Brain pericyte (primary cell): ENCODE data around the gene SCEL.
"Not testable (repeated sequence)": the region's sequence is repeated elsewhere in the genome, so short reads cannot be mapped to it uniquely, and the experiment has no call there.

Experiments used
- DNase-seq: peaks from one replicate; pipeline ENCODE4 v3.0.0-alpha.2; 2012; ENCODE audit warnings: low read depth, low spot score

SCEL gene, protein sequence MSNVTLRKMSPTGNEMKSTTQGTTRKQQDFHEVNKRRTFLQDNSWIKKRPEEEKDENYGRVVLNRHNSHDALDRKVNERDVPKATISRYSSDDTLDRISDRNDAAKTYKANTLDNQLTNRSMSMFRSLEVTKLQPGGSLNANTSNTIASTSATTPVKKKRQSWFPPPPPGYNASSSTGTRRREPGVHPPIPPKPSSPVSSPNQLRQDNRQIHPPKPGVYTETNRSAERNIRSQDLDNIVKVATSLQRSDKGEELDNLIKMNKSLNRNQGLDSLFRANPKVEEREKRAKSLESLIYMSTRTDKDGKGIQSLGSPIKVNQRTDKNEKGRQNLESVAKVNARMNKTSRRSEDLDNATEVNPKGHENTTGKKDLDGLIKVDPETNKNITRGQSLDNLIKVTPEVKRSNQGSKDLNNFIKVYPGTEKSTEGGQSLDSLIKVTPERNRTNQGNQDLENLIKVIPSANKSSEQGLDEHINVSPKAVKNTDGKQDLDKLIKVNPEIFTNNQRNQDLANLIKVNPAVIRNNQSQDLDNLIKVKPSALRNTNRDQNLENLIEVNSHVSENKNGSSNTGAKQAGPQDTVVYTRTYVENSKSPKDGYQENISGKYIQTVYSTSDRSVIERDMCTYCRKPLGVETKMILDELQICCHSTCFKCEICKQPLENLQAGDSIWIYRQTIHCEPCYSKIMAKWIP

DNA sequence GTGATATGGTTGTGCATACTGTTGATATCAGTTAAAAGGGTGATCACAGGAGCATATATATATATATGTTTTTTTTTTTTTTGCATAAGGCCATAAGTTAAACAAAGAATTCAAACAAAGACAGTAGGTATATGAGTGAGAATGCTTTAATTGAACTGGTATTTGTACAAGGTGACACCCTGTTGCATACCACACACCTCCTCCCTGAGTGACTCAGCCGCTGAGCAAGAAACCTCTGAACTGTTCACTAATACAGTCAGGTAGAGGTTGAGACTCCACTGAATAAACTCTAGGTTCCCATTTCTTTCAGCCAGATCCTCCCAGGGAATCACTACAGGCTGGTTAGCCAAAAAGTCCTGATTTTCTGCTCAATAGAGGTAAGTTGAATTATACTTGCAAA lies at the start of gene SCEL:
SCEL (plus strand) TSS at position 259 of the 400 bp plus-strand sequence. CDS start 20,170 bp downstream, outside the sequence.
- no peak for DNase-seq

DNA sequence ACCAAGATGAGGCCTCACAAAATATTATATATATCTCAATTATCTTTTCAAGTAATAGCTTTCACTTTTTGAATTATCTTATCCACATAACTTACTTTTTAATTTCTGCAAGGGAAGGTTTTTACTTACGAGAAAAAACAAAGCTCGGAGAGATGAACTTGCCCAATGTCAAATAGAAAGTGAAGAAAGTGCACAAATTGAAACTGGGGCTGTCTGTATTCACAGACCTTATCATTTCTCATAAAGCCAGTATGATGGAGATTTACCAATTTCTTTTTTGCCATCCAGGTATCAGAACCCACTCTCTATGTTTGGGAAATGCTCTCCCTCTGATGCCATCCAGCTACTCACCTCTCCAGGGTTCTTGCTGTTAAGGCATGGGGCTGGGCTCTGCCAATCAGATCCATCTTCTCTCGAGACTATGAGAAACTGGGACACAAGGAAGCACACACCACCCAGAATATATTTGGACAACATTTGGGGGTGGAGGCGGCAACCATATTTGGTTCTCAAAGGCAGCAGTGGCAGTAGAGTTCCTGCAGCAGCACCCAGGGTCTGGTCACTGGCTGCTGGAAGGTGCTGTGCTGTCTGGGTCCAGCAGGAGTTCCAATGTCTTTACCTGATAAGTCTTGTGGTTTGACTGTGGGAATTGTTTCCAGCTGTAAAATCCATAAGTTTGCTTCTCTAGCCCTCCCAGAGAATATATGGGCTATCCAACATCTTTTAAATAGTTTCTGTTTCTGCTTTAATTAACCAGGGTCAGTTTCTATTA lies 45.8 kb upstream of the SCEL start:
- no peak for DNase-seq

DNA sequence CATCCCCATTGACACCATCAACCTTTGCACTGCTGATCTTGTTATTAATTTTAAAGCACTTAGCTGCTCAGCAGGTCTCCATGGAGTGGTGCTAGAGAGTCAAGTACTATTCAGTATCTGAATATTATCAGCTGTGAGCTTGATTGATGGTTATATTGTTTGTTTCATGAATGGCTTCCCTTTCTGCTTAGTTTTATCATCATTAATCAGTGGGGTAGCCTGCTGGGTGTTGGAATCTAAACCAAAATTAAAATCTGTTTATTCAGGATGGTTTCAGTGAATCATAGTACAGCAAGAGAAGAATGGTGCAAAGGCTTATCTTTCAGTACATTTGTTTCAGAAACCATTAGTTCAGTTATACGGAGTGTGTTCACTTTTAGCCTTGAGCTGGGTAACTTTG lies 42.5 kb upstream of the SCEL start:
- DNase-seq = no peak

DNA sequence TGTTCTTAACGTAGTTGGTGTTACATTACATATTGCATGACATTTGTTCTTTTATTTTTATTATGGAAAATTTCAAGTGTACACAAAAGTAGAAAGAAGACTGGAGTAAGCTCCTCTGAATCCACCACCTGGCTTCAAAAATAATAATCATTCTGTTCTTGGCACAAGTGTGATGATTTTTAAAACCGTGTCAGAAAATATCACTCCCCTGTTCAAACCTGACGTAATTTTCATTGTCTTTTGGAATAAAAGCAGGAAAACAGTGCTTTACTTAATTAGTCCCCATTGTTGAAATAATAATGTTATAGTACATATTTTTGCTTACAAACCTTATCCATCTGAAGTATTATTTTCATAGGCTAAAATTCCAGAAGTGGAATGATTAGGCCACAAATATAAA lies 41.3 kb upstream of the SCEL start:
- DNase-seq = no peak

DNA sequence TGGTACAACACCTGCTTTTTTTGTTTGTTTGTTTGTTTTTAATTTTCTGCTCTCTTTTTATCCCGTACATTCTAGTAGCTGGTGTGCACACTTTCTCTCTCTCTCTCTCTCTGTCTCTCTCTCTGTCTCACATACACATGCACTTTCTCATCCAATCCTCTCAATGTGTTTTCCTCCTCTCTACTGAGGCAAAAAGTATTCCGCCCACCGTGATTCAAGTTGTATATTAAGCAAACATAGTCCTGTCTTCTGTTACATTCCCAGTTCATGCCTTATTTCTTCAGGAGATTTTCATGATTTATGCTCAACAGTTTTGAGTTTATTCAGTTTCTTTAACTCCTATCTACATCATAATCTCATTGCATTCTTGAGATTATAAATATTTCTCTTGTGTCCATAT lies 38.2 kb upstream of the SCEL start:
- DNase-seq = no peak

DNA sequence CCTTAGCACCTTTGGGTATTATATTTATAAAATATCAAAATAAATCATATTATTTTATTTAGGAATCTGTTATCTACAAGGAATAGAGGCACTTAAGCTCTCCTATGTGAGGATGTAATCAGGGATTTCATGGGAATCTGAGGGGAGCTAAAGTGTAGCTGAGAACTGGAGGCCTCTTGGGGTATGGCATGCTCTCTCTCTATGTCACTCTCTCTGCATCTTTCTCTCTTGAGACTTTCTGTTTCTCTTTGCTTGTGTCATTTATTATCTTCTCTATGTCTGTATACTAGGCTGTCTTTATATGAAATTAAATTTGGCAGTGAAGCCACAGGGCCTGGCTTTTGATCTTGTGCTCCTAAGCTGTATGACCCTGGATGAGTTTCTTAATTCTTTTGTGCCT lies 37.7 kb upstream of the SCEL start:
- DNase-seq = no peak

DNA sequence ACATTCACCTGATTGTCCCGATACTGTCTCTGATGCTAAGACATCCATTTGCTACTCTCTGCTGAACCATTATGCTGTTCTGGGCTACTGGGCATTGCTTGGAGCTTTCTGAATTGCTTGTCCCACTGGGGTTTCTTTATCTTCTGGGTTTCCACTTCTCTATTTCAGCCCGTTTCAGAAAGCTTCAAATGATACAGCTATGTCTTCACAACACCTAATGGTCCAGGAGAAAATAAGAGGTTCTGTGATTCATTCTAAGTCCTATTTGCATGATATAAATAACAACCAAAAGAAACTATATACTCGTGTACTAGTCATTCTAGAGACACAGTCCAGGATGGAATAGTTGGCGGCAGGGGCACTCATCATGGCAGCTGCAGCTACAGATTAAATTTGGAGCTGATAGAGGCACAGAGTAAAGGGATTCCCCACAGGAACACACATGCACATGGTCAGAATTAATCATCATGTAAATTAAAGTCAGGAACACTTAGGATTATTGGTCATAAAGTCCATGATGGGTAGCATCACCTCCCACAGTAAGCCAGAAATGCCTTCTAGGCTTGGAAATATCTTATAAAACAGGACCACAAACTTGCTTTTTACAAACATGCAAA lies 33.3 kb upstream of the SCEL start:
- DNase-seq = no peak

DNA sequence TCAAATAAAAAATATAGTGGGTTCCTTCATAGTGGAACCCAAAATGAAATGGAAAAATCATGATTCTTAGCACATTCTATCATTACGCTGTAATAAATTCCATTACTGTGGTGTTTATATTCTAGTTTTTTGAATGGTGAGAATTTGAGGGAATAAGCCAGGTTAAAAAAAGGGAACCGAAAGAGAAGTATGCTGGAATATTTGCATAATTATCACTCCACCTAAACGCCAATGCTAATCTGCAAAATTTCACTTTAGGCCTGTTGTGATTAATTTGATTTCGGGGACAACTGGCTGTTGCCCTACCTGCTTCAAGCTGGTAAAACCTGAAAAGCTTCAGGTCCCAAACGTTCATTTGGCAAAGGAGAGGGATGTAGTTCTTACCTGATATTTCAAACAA lies 32.1 kb upstream of the SCEL start:
- DNase-seq = no peak

DNA sequence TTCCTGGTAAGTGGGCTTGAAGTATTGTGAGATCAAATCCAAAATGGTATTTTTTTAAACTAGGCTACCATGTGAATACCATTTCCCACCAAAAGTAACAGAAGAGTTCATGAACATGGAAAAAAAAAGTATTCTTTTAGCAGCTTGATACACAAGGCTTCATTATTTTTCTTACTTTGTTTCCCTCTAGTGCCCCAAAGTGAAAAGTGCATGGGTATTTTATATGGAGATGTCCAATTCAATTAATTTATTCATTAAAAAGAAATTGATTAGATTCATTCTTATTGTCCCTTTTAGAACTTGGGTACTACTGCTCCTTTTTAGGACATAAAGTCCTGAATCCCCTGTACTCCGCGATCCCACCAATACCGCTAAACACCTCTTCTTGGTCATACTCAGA lies 28.6 kb upstream of the SCEL start:
- no peak for DNase-seq

DNA sequence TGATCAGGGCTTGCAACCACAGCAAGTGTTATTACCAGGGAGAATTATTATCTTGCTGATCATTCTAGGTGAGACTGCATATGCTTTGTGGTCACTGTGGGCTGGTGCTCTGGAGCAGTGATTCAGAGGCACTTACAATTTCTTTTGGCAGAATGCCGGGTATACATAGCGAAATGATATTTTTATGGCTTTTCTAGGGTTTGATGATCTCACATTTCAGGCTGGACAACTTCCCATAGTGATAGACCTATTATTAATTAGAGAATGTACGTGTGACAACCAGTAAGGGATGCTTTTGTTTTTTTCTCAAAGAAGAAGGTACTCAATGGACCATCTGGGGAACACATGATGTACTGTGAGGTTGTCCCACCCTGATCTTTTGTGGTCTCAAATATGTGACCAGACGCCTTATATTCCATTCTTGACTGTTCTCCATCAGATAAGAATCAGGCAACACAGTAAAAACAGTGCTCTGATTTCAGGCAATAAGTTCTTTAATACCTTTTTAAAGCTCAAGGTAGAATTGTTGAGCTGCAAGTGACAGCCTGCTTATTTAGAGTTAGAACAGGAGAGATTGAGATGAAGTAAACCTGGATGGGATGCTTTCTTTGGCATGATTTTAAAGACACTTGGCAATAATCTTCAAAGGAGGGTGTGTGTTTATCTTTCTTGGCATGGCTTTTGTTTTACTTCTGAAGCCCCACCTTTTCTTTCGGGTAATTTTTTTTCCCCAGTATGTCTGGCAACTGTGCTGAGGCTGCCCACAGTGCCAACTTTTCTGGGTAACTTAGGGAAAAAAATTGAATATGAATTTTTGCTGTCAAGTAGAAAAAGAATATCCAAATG lies 27.4 kb upstream of the SCEL start:
- DNase-seq = no peak

DNA sequence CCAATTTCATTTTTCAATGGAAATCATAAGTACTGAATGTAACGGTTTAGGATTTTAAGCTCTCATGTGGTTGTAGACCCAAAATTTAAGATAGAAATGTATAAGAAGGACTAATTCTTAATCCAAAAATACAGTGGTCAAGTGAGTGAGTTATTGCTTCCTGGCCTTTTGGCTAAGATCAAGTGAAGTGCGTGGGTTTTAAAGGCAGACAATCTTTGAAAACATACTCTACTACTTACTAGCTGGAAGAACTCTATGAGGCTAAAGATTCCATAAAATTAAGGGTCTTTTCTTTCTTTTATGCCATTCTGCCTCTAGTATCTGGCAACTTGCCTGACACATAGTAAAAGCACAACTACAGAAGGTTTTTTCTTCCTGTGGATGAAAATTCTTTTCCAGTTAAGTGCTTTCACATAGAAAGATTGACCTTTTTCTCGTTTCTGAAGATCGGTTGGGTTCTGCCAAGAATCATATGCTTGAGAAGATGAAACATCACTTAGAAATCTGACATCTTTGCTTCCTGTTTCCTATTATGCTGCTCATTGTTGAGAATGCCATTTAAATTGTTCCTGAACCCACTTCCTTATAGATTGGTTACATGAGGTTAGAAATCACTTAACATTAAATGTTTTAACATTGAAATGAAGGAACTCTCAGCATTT lies 26.4 kb upstream of the SCEL start:
- DNase-seq = no peak

DNA sequence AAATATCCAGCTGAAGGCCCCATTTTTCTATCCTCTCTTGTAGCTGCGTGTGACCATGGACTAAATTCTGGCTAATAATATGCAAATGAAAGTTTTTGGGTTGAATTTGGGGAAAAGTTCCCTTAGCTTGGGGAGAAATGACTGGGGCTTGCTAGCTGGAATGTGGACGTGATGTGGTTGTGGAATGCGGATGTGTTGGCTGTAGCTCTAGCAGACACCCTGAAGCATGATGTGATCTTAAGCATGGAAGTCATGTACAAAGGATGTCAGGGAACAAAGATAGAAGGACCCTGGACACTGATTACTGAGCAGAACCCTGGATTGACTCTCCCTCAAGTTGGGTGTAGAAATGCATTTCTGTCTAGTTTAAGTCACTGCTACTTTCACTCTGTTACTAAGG lies 25.4 kb upstream of the SCEL start:
- DNase-seq = no peak

DNA sequence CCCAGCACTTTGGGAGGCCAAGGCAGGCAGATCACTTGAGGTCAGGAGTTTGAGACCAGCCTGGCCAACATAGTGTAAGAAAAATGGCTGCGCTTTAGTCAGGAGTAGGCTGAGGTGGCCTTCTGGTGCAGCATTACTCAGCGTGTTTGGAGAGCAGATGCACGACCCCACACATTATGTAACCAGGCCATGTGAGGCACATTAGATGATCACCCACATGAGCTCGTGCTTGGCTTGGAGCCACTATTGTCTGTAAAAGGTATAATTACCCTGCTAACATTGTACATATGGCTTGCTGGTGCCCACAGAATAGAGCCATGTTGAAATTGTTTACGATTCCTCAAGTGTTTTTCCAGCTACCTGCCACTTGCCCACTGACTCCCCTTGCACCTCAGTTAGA lies 24.0 kb upstream of the SCEL start:
- no peak for DNase-seq

DNA sequence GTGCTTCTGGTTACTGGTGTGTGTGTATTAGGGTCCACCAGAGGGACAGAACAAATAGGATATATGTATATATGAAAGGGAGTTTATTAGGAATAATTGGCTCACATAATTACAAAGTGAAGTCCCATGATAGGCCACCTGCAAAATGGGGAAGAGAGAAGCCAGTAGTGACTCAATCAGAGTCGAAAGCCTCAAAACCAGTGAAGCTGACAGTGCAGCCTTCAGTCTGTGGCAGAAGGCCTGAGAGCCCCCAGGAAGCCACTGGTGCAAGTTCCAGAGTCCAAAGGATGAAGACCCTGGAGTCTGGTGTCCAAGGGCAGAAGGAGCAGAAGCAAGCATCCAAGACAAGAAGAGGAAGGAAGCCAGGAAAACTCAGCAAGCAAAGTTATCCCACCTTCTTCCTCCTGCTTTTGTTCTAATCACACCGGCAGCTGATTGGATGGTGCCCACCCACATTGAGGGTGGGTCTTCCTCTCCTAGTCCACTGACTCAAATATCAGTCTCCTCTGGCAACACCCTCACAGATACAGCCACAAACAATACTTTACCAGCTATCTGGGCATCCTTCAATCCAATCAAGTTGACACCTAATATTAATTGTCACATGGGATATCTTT lies 21.7 kb upstream of the SCEL start:
- no peak for DNase-seq

DNA sequence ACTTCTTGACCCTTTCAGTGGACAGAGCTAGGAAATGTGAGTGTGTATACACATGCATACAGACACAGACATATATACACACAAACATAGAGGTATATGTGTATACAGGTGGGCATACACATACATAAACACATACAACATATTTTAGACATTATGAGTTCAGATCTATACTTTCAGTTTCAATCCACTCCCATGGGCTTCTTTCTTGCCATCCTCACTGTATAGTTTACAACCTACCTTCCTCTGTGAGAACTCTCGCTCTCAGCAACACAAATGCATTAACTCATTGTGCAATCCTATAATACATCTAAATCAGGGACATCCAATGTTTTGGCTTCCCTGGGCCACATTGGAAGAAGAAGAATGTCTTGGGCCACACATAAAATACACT lies 21.2 kb upstream of the SCEL start:
- no peak for DNase-seq

DNA sequence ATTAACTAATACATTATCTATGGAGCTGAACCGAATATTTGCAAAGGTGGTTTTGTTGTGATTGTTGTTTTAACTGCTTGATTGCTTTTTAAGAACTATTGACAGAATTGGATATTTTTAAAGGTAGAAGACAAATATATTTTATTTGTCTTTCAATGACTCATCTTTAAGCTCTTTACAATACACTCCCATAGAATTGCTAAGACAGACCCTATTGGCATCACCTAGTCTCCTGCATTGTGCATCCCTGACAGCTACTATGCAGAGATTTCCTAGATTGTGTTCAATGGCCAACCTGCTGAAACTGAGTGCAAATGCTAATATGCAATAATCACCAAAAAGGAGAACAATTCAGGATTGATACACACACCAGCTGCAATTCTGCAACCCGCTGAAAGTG lies 19.7 kb upstream of the SCEL start:
- DNase-seq = no peak

DNA sequence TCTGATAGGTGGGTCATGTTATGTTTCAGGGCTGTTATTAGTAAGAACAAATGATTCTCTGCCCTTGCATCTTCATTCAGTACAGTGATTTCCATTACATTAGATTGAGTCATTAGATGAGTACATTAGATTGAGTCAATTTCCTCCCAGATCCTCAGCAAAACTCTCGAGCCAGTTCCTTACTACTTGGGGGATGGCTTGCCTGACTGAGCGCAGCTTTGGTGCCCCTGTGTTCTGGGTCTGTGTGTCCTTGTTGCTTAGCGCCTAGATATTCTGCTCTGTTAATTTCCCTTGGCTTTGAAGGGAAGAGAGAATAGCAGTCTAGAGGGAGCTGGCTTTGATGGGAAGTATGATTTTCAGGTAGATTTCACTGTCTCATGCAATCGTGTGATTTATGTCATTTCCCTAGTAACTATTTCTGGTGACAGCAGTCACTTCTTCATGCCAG lies 19.1 kb upstream of the SCEL start:
- no peak for DNase-seq

DNA sequence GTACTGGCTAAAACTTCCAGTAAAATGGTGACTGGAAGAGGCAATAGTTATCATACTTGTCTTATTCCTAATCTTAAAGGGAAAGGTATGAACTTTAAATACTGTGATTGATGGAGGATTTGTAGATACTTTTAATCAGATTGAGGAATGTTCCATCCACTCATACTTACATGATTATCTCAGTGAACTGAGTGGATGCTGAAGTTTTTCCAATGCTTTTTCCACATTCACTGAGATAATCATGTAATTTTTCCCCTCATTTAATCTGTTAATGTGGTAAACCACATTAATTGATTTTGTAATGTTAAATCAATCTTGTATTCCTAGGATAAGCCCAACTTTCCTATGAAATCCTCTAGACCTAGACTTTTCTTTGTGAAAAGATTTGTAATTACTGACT lies 17.2 kb upstream of the SCEL start:
- no peak for DNase-seq

DNA sequence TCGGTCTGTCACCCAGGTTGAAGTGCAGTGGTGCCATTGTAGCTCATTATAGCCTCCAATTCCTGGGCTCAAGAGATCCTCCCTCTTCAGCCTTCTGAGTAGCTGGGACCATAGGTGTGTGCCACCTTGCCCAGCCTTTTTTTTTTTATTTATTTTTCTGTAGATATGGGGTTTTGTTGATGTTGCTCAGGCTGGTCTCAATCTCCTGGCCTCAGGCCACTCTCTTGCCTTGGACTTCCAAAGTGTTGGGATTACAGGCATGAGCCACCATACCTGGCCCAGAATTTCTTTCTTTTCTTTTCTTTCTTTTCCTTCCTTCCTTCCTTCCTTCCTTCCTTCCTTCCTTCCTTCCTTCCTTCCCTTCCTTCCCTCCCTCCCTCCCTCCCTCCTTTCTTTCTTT lies 16.1 kb upstream of the SCEL start:
- DNase-seq = not testable (repeated sequence)

DNA sequence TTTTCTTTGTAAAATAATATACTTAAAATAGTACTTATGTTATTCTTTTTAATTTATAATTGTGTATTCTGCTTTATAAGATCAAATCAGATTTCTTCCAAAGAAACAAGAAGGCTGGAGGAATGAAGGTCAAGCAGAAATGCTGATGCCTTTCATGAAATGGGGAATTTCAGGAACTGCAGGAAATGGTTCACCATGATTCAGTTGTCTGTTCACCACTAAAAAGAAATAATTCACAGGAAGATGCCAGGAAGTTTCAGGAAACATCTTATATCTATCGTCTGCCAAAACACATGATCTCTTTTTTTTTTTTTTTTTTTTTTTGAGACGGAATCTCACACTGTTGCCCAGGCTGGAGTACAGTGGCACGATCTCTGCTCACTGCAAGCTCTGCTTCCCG lies 15.7 kb upstream of the SCEL start:
- DNase-seq = no peak
